Omental fat pad (tissue), 4 donors: Measurements from ENCODE around the gene HOXD11. TPM values are rescaled to one million over a fixed set of nuclear protein-coding genes. Genes with fewer than 3 reads are reported as not detected.

Source experiments
- ATAC-seq: fragments of 150-250 bp; one replicate; pipeline ENCODE4 v1.9.1; 2016; ENCODE audit warnings: mild to moderate bottlenecking, moderate library complexity; ENCODE audit not compliant: low FRiP score
- DNase-seq: peaks from one replicate; pipeline ENCODE4 v3.0.0-alpha.2; 2019; ENCODE audit warnings: low spot score
- total RNA-seq, 4 donors: library from RNA; depleted of rRNA; stranded (reverse); fragments of >200 nt; gene quantifications; one replicate each; pipeline ENCODE4 v1.1.0, GENCODE V29; 2016
- TF ChIP-seq, protein P1 (sequence below), 3 donors: fragments of 450-650 bp; IDR thresholded peaks; one replicate each; pipeline ENCODE4 v1.5.1; 2016 to 2017; ENCODE audit warnings: antibody characterized with exemption in 3 of 3, mild to moderate bottlenecking in 3 of 3, moderate library complexity in 2 of 3

The HOXD11 gene
- total RNA-seq, 4 donors from 2014 or later: not detected

DNA sequence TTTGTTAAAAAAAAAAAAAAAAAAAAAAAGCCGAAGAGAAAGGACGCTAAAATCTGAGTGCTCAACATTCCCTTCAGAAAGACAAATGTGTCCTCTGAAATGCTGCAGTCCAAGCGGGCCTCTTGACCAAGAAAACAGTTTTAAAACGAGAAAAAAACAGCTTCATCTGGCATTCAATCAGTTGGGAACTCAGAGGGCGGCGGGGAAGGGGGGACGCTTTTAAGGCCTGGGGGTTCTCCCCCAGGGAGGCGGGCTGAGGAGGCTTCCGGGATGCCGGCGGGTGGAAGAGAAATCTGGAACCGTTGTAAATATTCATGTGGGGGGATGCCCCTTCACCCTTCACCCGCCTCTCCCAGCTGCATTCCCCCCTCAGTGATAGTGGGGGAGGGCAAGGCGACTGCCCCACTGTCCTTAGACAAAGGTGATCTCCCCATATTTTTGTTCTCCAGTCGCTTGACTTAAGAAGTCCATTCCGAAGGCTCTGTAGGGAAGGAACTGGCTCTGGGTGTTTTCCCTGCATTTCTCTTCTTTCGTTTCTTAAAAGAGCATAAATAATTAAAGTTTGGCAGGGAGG lies 3.3 kb upstream of the HOXD11 start:
- DNase-seq (no peak), ATAC-seq (no peak)
- TF ChIP-seq, protein P1, sequence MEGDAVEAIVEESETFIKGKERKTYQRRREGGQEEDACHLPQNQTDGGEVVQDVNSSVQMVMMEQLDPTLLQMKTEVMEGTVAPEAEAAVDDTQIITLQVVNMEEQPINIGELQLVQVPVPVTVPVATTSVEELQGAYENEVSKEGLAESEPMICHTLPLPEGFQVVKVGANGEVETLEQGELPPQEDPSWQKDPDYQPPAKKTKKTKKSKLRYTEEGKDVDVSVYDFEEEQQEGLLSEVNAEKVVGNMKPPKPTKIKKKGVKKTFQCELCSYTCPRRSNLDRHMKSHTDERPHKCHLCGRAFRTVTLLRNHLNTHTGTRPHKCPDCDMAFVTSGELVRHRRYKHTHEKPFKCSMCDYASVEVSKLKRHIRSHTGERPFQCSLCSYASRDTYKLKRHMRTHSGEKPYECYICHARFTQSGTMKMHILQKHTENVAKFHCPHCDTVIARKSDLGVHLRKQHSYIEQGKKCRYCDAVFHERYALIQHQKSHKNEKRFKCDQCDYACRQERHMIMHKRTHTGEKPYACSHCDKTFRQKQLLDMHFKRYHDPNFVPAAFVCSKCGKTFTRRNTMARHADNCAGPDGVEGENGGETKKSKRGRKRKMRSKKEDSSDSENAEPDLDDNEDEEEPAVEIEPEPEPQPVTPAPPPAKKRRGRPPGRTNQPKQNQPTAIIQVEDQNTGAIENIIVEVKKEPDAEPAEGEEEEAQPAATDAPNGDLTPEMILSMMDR (IDR thresholded peaks at IDR 0.05): no peak

GRCh38 chr2:176104316-176105077 lies 2.6 kb upstream of the HOXD11 start:
- DNase-seq (no peak), ATAC-seq (no peak)
- TF ChIP-seq, protein P1 (IDR thresholded peaks at IDR 0.05): no peak

DNA sequence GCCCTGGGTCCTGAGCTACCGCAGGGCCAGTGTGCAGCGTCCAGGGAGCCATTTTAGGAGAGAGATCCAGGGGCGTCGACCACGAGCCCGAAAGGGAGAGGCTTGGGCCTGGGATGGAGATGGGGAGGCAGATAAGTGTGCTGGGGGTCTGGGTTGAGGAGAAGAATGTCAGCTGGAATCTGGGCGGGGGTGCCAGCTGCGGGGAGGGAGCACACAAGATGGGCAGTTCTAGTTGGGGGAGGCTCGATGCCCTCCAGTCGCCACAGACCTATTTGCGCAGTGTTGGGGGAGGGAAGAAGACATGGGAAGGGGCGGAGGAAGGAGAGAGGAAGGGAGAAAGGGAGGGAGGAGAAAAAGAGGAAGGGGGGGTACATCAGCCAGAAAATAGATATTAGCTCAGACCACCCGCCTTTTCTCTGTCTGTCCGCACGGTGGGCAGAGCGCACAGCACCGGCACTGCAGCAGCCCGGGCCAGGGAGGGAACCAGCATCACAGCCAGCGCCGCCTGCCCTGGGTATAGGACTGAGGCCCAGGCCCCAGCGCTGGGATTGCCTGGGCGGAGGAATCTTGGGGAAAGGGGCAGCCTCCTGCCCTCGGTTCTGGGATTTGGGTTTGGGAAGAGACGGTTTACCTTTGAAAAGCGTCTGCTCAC lies 1.9 kb upstream of the HOXD11 start:
- no peak for ATAC-seq
- DNase-seq: no peak

DNA sequence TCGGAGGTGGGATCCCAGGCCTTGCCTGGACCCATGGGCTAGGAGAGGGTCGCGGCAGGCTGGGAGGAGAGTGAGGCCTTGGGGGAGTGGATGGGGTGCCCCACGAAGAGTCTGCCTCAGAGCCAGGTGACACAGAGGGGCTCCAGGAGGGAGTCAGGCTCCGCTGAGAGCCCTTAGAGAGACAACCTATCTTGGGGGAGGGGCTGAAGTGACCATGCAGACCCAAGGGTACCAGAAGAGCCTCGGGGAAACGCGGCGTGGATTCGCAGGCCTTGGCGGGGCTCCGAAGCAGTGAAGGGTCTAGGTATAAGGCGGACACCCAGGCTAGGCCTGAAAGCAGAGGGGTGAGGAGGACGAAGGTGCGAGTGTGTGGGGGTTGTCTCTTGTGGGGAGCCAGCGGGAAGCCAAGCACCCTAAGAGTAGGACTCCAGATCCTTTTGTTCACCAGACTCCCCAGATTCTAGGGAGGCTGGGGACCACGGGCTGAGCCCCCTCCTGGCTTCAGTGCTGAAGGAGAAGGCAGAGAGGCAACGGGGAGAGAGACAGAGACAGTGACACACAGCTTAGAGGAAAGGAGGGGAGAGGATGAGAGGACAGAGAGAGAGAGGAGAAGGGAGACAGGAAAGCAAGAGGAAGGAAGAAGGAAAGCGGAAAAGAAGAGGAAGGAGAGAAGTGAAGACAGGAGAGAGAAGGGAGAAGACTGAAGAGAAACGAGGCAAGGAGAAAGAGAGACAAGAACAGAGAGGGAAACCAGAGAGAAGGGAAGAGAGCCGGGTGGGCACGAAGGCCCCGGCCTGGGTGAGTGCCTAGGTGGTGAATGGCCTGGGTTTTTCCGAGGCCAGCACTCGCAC lies 1.1 kb upstream of the HOXD11 start:
- DNase-seq (no peak), ATAC-seq (no peak)
- TF ChIP-seq, protein P1 (IDR thresholded peaks at IDR 0.05): no peak

More for the DNA sequence above, 1.9 kb upstream of the HOXD11 start:
- TF ChIP-seq, protein P1 (IDR thresholded peaks at IDR 0.05): no peak

GRCh38 chr2:176107731-176108181 lies 676 bp downstream of the HOXD11 start:
- ATAC-seq (no peak), DNase-seq (no peak)
- TF ChIP-seq, protein P1 (IDR thresholded peaks at IDR 0.05): no peak

DNA sequence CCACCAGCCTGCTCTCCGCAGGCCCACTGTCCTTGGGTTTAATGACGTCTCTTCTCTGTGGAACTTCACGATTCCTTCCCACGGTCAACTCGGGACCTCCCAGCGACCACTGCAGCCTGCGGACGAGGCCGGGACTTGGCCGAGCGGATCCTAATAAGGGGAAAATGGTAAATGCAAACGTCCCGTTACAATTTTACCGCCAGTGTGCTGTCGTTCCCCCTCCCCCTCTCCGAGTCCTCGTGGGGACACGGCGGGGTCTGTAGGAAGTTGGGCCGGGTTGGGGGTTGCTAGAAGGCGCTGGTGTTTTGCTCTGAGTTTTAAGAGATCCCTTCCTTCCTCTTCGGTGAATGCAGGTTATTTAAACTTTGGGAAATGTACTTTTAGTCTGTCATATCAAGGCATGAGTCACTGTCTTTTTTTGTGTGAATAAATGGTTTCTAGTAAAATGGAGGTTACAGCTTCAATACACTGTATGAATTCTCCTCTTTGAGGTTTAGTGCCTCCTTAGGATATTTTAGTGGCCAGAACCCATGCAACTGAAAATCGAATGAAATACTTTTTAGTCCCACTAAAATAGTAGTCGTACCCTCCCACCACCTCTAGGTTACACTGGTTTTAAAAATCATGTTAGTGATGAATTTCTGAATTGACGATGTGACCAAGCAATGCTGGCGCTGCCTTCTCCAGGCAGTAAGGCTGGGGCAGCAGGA lies 2.3 kb downstream of the HOXD11 start:
- TF ChIP-seq, protein P1 (IDR thresholded peaks at IDR 0.05): no peak
- ATAC-seq (no peak), DNase-seq (no peak)
